C4-2B (cell line): ENCODE data around the gene SASS6.

Source experiments
- CTCF ChIP-seq: fragments of 450-650 bp; conservative IDR thresholded peaks from 2 replicates; pipeline ENCODE4 v1.5.1; 2017; ENCODE audit warnings: mild to moderate bottlenecking
- ZFX ChIP-seq: fragments of 450-650 bp; IDR thresholded peaks from 2 replicates; pipeline ENCODE4 v1.6.1; 2017

DNA sequence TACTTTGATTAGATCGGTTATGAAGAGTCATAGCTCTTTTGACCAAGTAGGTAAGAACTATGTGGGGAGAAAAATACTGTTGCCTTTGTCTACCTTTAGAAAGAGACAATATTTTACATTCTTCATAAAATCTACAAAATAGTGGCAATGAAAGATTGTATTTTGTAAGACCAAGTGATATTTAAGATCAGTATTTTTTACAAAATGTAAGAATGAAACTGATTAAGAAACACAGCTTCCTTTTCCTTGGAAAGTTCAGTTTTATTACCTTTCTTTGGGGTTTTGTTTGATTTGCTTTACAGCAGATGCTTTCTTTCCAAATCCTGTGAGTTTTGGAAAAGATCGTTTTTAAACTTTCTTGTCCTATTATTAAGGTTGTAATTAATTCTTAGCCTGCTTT, 93.1 kb downstream of the SASS6 start:
- TF ChIP-seq CTCF (no peak), ZFX (no peak)
